ENCODE measurements around the gene ARHGEF28. TPM values are rescaled to one million over a fixed set of nuclear protein-coding genes. Genes with fewer than 3 reads are reported as not detected.

The ARHGEF28 gene
- total RNA-seq, 3 donors from 2014 or later (not counting 1 experiment from before 2014, with no cell fraction given) = 2.3 to 7.1 (median 5.8) TPM

- H3K9me3 Mint-ChIP-seq = no peaks in the 10 kb centered on the region
- H3K36me3 ChIP-seq (ENCODE audit: control insufficient read depth, insufficient read depth, low read length) = no peaks in the 10 kb centered on the region
- intact Hi-C loops (cut with micrococcal nuclease) = no loop called here
- no peak overlapping the region for H3K4me3 Mint-ChIP-seq
- DNase-seq = no peak
- no peaks in the 10 kb centered on the region for H3K36me3 Mint-ChIP-seq
- WGBS (ENCODE audit: insufficient coverage) = 89% methylated on average over 3 of the region's 3 CpGs
- no peak for ATAC-seq
- no peaks in the 10 kb centered on the region for H3K4me1 Mint-ChIP-seq
- H3K9me3 ChIP-seq (ENCODE audit: control insufficient read depth, insufficient read depth, low read length) = no peaks in the 10 kb centered on the region
- H3K4me3 ChIP-seq (ENCODE audit: low read length) = no peak overlapping the region
- no peaks in the 10 kb centered on the region for H3K4me1 ChIP-seq (ENCODE audit: control insufficient read depth, insufficient read depth, low read length)
- H3K27ac ChIP-seq (ENCODE audit: low read length) = no peak overlapping the region
- no peaks in the 10 kb centered on the region for H3K27me3 ChIP-seq (ENCODE audit: control insufficient read depth, insufficient read depth, low read length)
- TF ChIP-seq CTCF (IDR thresholded peaks at IDR 0.05) = no peak
- no peak overlapping the region for H3K27ac Mint-ChIP-seq
- H3K27me3 Mint-ChIP-seq (ENCODE audit: low read depth in 2 of 2) = peaks cover 0 to 3% of the 10 kb centered on the region in 2 donors
Observed at GRCh38 chr5:73858776-73859175, 232.8 kb downstream of the ARHGEF28 start.

DNA sequence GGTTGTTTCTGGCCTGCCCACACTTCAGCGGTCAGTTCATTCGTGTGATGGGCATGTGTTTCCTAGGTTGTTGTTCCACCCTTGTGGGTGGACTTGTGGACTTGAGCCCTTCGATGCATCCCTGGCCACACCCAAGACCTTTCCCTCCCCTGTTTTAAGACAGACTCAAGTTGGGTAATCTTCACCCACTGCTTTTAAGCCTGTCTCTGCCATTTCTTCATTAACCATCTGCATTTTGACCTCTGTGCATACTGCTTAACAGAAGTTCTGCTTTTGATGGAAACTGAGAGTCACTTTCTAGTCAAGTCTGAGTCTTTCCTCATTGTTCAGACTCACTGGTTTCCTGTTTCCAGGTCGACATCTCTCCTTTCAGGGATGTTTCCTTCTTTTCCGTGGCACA is 233.7 kb downstream of the ARHGEF28 start:
- no peak overlapping the region for H3K4me3 ChIP-seq (ENCODE audit: low read length)
- Mint-ChIP-seq H3K4me1 (no peaks in the 10 kb centered on the region), H3K27ac (no peak overlapping the region), H3K4me3 (no peak overlapping the region), H3K9me3 (no peaks in the 10 kb centered on the region), H3K27me3 (ENCODE audit: low read depth in 2 of 2) (peaks cover 0 to 3% of the 10 kb centered on the region in 2 donors), H3K36me3 (no peaks in the 10 kb centered on the region)
- no peak overlapping the region for H3K27ac ChIP-seq (ENCODE audit: low read length)
- ATAC-seq (no peak), DNase-seq (no peak)
- 72% methylated on average over 5 of the region's 5 CpGs for WGBS (ENCODE audit: insufficient coverage)
- H3K36me3 ChIP-seq (ENCODE audit: control insufficient read depth, insufficient read depth, low read length) = no peaks in the 10 kb centered on the region
- H3K4me1 ChIP-seq (ENCODE audit: control insufficient read depth, insufficient read depth, low read length) = no peaks in the 10 kb centered on the region
- intact Hi-C loops (cut with micrococcal nuclease) = no loop called here
- no peak for TF ChIP-seq CTCF (IDR thresholded peaks at IDR 0.05)
- no peaks in the 10 kb centered on the region for H3K9me3 ChIP-seq (ENCODE audit: control insufficient read depth, insufficient read depth, low read length)
- no peaks in the 10 kb centered on the region for H3K27me3 ChIP-seq (ENCODE audit: control insufficient read depth, insufficient read depth, low read length)

DNA sequence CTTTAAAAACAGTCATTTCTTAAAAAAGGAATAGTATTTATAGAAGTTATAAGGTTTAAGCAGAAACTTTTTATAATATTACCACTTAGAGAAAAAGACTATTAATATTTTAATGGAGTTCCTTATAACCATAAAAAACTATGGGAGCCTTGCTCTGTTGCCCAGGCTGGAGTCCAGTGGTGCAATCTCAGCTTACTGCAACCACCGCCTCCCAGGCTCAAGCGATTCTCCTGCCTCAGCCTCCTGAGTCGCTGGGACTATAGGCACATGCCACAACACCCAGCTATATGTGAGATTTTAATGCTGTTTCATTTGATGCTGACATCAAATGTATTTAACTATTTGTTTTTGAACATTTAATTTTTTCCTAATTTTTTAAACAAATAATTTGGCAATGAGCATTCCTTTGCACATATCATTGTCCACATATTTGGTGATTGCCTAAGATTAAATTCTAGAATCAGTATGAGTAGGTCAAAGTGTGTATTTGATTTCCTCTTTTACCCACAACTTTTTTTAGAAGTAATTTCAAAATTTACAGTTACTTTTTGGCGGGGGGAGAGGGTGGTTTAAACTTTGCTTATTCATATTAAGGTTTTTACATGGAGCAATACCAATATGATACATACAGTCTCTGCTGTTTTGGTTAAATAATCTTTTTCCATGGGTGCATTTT is 235.5 kb downstream of the ARHGEF28 start:
- Mint-ChIP-seq H3K4me1 (no peaks in the 10 kb centered on the region), H3K36me3 (no peaks in the 10 kb centered on the region), H3K27ac (no peak overlapping the region), H3K4me3 (no peak overlapping the region), H3K9me3 (no peaks in the 10 kb centered on the region), H3K27me3 (ENCODE audit: low read depth in 2 of 2) (peaks cover 0 to 5% of the 10 kb centered on the region in 2 donors)
- intact Hi-C loops (cut with micrococcal nuclease) = no loop called here
- Histone ChIP-seq H3K27ac (ENCODE audit: low read length) (no peak overlapping the region), H3K4me1 (ENCODE audit: control insufficient read depth, insufficient read depth, low read length) (no peaks in the 10 kb centered on the region), H3K36me3 (ENCODE audit: control insufficient read depth, insufficient read depth, low read length) (no peaks in the 10 kb centered on the region), H3K9me3 (ENCODE audit: control insufficient read depth, insufficient read depth, low read length) (no peaks in the 10 kb centered on the region), H3K27me3 (ENCODE audit: control insufficient read depth, insufficient read depth, low read length) (no peaks in the 10 kb centered on the region), H3K4me3 (ENCODE audit: low read length) (no peak overlapping the region)
- no peak for ATAC-seq
- WGBS (ENCODE audit: insufficient coverage) = 100% methylated on average over 2 of the region's 4 CpGs
- no peak for TF ChIP-seq CTCF (IDR thresholded peaks at IDR 0.05)
- DNase-seq = no peak

- Histone ChIP-seq H3K27me3 (ENCODE audit: control insufficient read depth, insufficient read depth, low read length) (no peaks in the 10 kb centered on the region), H3K36me3 (ENCODE audit: control insufficient read depth, insufficient read depth, low read length) (no peaks in the 10 kb centered on the region), H3K27ac (ENCODE audit: low read length) (no peak overlapping the region), H3K9me3 (ENCODE audit: control insufficient read depth, insufficient read depth, low read length) (no peaks in the 10 kb centered on the region), H3K4me3 (ENCODE audit: low read length) (no peak overlapping the region), H3K4me1 (ENCODE audit: control insufficient read depth, insufficient read depth, low read length) (no peaks in the 10 kb centered on the region)
- no peaks in the 10 kb centered on the region for H3K4me1 Mint-ChIP-seq
- no peaks in the 10 kb centered on the region for H3K36me3 Mint-ChIP-seq
- intact Hi-C loops (cut with micrococcal nuclease) = no loop called here
- no peak overlapping the region for H3K27ac Mint-ChIP-seq
- peaks cover 0 to 5% of the 10 kb centered on the region in 2 donors for H3K27me3 Mint-ChIP-seq (ENCODE audit: low read depth in 2 of 2)
- TF ChIP-seq CTCF (IDR thresholded peaks at IDR 0.05) = no peak
- no peak for DNase-seq
- no peak for ATAC-seq
- H3K9me3 Mint-ChIP-seq = no peaks in the 10 kb centered on the region
- no peak overlapping the region for H3K4me3 Mint-ChIP-seq
Observed at GRCh38 chr5:73862796-73863195, 236.8 kb downstream of the ARHGEF28 start.
